NCI-H345 (cell line): Measurements from ENCODE around the gene PI4K2A.
"Not testable (repeated sequence)": the region's sequence is repeated elsewhere in the genome, so short reads cannot be mapped to it uniquely, and the experiment has no call there.

ENCODE experiments used
- DNase-seq: peaks from one replicate; lab custom pipeline; 2025; lab: John Stamatoyannopoulos, UW

The PI4K2A gene

DNA sequence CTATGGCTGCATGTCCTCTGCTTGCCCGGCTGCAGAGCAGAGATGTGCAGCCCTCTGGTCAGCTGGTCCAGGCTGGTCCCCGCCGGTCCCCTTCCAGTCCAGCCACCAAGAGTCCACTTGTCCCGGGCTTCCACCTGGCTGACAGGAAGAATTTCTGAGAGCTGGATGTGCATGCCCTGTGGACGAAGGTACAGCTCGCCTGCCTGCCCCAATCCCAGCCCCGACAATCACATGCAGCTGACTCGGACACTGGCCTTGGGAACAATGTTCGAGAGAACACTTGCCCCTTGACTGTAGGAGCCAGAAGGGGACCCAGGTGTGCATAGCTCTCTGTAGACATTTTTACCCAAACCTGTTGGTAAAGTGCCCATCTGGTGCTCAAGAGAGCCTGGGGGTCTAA is 34.8 kb downstream of the PI4K2A start:
- DNase-seq: no peak

GRCh38 chr10:97676770-97677581 is 36.5 kb downstream of the PI4K2A start:
- DNase-seq: peak; percentile 37

DNA sequence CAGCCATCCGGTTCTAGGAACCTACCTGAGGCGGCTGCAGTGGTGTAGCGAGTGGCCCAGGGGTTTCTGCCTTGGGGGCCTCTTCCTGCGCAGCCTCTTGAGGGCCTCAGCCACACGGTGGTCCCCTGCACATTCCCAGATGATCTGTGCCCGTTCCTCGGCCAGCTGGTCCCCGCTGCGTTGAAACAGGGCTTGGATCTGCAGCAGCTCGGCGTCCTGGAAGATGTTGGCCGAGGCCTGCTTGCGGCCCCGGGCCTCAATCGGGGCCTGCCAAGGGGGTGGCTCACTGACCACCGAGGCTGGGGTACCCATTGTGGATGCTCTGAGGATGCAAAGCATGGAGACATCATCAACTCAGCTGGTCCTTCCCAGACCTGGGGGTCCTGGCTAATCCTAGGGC is 39.1 kb downstream of the PI4K2A start:
- no peak for DNase-seq

DNA sequence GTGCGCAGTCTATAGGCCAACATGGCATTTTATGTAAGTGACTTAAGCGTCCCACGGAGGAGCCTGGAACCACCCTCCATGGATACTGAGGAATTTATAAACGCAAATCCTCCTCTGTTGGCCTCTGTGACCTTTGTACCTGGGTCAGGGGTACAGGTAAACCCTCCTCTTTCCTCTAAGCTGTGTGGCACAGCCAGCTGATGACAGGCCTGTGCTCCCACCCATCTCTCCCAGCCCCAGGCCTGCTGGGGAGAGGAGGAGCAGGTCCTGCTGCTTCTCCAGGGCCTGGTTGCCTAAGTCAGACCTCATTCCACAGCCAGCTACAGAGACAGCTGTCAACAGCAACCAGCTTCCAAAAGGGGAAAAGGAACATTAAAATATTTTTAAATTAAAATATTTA is 41.6 kb downstream of the PI4K2A start:
- DNase-seq: no peak

DNA sequence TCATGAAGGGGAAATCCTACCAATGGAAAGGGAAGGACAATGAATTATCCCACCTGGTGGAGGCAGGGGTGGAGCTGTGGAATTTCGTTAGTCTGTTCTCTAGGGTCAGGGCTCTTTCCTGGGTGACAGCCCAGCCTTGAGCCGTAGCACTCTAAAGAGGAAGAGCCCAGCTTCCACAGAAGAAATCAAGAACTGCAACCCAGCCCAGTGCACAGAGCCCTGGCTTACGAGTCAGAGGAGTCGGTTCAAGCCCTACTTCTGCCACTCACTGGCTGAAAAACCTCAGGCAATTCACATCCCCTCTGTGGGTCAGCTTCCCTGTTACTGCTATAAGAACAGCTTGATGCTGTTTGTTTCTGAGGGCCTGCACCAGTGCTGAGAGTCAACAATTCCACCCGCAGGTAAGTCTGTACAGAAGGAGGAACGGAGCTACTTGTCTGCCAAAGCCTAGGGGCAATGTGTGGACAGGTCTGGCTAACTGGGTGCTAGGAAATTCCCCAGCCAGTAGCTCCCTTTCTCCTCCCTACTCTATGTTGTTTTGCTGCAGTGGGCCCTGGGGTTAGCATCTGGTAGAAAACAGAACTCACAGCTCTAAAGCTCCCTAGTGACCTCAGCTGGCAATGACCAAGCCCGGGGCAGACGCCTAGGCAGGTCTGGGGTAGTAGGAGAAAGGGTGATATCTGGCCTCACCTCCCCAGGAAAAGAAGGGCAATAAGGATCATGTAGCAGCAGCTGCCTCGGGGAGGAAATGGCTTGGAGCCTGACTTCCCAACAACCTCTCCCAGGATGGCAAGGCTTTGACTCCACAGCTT is 43.3 kb downstream of the PI4K2A start:
- DNase-seq: no peak

DNA sequence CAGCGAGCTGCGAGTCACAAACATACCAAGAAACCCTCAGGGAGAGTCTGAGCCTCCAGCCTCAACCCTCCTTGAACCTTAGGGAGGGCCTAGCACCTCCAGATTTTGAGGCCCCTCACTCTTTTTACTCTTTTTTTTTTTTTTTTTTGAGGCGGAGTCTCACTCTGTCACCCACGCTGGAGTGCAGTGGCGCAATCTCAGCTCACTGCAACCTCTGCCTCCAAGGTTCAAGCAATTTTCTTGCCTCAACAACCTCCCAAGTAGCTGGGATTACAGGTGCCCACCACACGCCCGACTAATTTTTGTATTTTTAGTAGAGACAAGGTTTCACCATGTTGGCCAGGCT is 43.9 kb downstream of the PI4K2A start:
- not testable (repeated sequence) for DNase-seq

DNA sequence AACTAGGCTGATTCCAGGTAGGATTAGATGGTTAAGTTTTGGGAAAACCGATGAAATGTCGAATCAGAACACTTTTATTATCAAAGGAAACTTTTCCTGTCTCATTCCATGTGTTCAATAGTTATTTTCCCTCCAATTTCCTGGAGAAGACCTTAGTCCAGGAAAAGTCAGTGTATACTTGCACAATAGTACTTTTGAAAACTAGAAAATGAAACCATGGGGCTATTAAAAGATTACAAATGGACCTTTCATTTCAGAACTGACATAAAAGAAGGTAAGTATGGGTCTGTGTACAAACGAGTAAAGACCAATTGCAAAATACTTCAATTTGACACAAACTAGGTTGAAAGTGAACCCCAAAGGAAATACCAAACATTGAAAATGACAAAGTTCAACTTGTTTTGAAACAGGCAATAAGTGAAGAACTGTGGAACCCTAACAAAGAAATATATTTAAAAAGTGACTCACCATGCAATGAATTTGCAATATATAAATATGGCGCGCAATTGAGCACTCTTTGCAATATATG is 44.5 kb downstream of the PI4K2A start:
- no peak for DNase-seq

DNA sequence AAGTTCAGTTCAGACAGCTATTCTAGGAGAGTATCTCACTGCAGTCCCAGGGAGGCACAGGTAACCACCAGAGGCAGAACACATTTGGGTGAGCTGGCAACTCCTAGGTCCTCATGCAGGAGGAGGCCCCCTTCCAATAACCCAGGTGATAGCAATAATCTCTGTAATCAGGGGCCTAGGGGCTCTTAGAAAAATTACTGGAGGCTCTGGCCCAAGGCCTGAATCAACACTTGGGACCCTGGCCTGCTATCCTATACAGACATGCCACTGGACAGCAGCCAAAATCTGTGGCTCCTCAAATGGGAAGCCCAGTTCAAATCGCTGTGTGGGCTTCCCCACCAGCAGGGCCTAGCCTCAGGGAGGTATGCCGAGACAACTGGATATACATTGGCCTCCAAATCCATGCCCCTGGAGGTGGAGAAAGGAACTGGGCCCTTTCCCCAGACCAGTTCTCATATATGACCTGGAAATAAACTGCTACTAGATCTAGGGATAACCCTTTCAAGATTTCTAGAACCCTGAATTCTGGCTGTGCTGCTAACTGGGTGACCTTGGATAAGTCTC is 45.0 kb downstream of the PI4K2A start:
- DNase-seq: no peak

GRCh38 chr10:97686301-97686961 is 46.0 kb downstream of the PI4K2A start:
- DNase-seq: no peak

GRCh38 chr10:97686962-97687784 is 46.7 kb downstream of the PI4K2A start, which contains the start of gene AVPI1:
TSS of gene AVPI1 (minus strand) at chr10:97687241. CDS start at chr10:97679905, 7,336 bp downstream.
- DNase-seq: peak; percentile 95

DNA sequence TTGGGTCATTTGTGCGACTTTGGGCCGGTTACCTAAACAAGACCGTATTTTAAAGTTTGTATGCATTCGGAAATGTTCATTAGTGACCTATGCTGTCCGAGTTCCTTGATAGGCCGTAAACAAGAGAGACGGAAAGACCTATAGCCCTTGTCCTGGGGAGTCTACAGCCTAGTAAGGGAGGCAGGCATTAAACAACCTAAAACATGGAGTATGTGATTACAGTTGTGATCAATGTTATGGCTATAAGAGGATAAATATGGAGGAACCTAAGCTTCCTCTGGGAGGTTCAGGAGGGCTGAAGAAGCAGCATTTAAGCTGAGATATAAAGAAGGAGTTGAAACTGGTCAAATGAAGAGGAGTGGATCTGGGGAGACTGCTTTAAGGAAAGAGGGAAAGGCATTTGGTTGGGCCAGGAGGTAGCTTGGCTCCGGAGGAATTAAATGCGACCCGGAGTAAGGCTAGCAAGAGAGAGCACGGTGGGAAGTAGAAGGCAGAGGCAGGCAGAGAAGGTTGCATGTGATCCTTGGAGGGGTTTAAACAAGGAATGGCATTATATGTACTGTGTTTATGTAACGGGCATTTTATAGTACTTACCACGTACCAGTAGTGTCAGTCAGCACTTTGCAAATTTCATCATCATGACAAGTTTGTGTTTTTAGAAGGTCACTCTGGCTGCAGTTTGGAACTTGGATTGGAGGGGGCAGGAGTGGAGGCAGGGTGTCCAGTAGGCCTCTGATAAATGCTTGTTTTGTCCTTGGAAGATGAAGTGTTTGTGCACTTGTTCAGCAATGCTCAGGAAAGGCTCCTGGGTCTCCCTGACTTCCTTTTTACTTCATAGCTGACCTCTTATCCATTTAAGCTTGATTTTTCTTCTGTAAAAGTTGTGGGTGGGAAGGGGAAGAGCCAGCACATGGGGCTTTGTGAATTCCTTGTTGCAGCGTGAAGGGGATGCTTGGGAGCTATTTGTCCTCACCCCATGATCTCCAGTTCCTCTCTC is 47.6 kb downstream of the PI4K2A start:
- no peak for DNase-seq

DNA sequence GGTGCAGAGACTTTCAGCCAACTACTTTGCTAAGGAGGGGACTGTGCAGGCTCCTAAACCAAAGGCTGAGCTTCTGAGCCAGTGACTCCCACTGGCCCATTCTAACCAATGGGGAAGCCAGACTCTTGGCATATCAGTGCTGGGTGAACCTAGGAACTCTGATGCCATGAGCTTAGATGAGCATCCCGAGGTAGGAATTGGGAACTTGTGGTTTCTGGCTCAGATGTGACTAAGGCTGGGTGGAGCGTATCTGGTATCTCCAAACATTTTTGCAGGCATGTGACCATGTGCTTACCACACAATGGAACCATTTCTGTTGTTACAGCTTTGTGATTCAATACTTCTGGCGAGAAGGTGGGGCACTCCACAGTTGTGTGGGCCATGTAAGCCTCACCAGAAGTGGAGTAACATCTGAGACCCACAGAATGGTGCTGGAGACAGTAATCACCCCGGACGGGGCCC is 49.1 kb downstream of the PI4K2A start:
- DNase-seq: no peak

DNA sequence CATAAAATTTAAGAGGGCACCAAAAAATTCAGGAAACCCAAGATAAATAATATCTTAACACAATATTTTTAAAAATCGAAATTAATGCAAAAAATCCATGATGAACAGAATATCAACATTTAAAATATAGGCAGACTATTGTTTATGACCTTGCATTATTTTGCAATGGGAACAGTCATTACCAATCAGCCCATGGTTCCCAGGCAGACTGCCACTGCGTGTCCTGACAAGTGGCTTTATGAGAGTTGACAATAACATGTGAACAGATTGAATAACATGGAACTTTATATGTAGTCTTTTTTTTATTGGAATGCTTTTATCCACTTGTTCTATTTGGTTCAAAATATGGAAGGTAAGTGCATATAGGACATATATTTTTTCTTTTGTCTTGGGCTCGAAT is 49.7 kb downstream of the PI4K2A start:
- no peak for DNase-seq

- not testable (repeated sequence) for DNase-seq
These were observed 57.7 kb downstream of the PI4K2A start for GRCh38 chr10:97698072-97698655.

DNA sequence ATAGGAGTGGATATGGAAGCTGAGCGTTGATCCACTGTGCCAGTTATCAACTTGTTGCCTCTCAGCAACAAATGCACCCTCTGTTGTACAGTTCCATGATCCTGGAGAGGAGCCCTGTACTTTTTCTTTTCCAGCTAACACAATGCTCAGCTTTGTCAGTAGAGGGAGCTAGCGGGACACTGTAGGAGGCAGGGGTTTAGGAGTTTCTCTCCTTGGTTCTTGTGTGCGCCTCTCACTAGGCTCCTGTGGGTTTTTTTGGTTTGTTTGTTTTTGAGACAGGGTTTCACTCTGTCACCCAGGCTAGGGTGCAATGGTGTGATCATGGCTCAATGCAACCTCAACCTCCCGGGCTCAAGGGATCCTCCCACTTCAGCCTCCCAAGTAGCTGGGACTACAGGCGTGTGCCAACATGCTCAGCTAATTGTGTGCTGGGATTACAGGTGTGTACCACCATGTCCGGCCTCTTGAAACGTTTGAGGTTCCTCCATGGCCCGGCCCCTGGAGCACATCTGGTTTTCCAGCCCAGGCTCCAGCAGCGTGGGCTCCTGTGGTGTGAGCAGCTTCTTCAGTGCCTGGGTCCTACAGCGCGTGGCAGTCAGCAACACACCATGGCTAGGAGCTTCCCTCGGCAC is 61.1 kb downstream of the PI4K2A start:
- DNase-seq: peak; percentile 58

DNA sequence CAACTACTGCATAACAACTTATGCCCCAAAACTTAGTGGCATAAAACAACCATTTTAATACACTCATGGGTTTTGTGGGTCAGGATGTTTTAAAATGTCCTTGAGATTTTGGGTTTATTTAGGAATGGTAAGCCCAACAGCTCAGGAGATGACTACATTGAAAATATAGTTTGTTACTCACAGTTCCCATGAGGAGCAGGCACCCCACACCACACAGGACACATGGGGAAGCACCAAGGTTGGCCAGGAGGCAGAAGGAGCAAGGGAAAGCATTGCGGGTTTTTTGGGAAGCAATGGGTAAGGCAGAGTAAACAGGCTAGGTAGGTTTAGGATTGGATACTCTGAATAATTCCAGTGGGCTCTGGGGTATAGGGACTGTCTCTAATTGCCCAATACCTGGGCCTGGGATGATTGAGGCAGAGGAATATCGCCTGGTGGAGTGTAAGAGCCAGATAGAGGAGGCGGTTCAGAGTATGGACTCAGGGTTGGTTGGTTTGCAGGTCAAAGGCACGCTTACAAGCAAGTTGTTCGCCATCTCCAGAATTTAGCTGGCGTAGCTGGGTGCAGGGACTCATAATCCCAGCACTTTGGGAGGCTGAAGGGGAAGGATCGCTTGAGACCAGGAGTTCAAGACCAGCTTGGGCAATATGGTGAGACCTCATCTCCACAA is 63.1 kb downstream of the PI4K2A start:
- DNase-seq: no peak

DNA sequence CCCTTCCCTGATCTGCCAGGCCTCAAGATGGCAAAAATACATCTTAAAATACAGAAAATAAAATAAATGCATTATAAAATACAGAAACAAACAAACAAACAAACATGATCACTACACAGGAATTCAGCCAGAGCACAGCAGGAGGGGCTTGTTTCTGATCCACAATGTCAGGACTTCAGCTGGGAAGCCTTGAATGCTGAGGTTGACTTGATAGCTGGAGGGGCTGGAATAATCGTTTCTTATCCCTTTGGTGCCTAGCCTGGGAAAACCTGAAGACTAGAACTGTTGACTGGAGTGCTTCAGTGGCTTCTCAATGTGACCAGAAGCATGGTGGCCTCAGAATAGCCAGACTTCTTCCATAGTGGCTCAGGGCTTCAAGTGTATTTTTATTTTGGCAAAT is 63.9 kb downstream of the PI4K2A start:
- no peak for DNase-seq

DNA sequence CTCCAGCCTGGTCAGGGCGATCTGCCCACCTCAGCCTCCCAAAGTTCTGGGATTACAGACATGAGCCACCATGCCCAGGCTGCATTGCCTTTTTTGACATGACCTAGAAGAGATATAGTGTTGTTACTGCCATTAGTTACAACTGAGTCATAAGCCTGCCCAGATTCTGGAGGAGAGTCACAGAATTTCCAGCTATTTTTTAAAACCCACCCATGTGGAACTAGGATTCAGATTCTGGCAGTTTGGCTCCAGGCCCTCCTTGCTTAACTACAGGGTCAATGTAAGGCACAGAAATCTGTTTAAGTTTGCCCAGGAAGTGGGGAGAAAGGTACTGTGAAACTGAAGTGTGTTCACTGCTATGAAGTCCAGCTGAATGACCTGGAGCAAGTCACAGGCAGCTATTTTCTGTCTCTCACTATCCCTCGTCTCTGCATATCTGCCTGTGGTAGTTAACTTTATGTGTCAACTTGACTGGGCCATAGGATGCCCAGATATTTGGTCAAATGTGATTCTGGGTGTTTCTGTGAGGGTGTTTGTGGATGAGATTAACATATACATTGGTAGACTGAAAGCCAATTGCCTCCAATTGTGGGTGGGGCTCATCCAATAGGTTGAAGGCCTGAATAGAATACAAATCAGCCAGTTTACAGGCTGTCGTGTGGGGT is 64.7 kb downstream of the PI4K2A start:
- no peak for DNase-seq
